GM19099 (cell line): Measurements from ENCODE around the gene LEPROT.

Experiments
- POLR2A ChIP-seq: IDR thresholded peaks from 3 replicates; pipeline ENCODE4 v1.6.1; 2011; ENCODE audit warnings: low read depth; ENCODE audit not compliant: insufficient read length; ENCODE audit errors: extremely low read depth

The LEPROT gene

GRCh38 chr1:65401612-65402011 lies 18.9 kb upstream of the LEPROT start:
- TF ChIP-seq POLR2A: no peak

DNA sequence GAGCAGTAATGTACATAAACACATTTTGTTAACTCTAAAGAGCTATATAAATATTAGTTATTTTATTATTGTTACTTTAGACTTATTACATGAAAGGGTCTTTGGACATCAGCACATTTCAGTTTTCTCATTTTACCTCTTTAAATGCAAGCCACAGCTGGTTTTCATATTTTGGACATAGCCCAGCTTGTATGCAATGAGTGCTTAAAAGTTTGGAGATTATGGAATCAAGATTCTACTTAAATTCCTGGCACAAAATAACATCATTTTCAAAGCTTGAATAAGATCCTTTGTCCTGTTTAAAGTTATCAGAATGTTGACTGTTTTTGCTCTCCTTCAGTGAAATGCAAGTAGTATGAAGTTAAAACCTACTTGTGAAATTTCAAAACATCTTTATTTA lies 15.5 kb upstream of the LEPROT start:
- no peak for TF ChIP-seq POLR2A

GRCh38 chr1:65407877-65408276 lies 12.6 kb upstream of the LEPROT start:
- no peak for TF ChIP-seq POLR2A

DNA sequence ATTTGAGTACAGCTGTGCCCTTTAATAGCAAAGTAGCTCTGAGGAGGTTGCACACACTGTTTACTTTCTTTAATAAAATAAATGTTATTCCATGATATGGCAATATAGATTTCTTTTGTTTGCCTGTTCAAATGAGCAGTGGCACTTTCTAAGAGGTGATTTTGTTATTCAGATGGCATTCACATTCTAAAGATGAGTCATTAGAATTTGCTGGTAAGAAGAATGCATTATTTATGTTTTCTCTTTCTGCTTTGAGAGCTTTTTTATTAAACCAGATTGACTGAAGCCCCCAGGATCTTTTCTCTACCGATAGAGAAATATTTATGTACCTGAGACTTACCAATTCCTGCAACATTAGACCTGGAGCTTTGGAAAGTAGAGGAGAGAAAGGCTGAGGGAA lies 11.2 kb upstream of the LEPROT start:
- no peak for TF ChIP-seq POLR2A

GRCh38 chr1:65409816-65410326 lies 10.6 kb upstream of the LEPROT start:
- no peak for TF ChIP-seq POLR2A

DNA sequence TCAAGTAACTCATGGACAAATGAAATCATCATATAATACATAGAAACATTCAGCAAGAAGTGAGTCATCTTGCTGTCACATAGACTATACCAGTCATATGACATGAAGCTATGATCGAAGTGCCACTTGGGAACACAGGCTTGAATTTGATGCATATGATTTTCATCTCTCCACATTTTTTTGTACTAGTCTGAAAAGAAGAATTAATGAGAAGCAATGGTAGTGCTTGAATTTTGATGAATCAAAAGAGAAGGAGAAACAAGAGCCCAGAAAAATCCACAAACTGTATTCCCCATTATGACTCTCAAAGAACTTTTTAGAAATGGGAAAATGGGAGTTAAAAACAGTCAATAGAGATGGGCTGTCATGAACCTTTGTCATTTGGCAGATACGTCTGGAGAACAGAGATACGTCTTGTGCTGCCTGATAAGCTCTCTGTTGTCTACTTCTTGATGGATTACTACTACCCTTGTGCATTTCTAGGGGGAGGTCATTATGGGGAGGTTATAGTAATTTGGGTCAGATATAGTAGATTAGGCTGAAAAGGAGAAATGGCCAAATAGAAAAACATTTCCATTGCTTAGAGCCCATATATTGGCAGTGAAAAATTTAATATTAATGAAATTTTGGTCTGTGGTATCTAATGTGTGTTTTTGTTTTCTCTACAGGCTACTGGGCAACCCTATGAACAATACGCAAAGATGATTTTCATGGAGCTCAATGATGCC lies 8.0 kb upstream of the LEPROT start:
- no peak for TF ChIP-seq POLR2A

GRCh38 chr1:65412984-65413375 lies 7.5 kb upstream of the LEPROT start:
- no peak for TF ChIP-seq POLR2A

- TF ChIP-seq POLR2A: no peak
Measured at GRCh38 chr1:65414538-65414937, 5.9 kb upstream of the LEPROT start.

GRCh38 chr1:65416767-65417166 lies 3.7 kb upstream of the LEPROT start:
- TF ChIP-seq POLR2A: no peak

GRCh38 chr1:65417729-65418128 lies 2.7 kb upstream of the LEPROT start:
- TF ChIP-seq POLR2A: no peak

DNA sequence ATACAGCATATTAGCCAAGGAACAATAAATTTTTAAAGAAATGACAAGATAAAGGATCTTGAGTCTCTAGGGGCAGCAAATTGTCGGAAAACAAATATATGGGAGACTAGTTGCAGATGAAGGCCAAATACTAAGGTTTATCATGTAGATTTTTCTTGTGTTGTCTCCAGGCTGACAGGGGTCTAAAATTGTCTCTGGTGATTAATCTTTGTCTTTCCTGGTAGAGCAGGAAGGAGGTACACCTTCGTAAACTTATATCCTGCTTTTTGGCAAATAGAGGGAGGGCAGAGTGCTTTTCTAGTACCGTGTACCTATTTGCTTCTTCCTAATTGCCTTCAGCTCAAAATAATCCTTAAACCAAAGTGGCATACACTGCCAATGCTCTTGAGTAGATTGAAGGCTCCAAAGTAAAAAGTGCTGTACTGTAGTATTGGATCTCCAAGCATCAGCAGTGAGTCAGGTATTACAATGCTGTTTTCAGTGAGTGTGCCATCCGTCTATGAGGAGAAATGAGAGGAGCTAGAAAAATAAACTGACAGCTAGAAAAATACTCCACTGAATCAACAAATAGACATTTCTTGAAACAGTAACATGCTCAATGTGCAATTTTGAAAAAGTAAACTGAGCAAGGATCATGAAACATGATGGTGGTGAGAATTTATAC lies 1.8 kb upstream of the LEPROT start:
- no peak for TF ChIP-seq POLR2A

DNA sequence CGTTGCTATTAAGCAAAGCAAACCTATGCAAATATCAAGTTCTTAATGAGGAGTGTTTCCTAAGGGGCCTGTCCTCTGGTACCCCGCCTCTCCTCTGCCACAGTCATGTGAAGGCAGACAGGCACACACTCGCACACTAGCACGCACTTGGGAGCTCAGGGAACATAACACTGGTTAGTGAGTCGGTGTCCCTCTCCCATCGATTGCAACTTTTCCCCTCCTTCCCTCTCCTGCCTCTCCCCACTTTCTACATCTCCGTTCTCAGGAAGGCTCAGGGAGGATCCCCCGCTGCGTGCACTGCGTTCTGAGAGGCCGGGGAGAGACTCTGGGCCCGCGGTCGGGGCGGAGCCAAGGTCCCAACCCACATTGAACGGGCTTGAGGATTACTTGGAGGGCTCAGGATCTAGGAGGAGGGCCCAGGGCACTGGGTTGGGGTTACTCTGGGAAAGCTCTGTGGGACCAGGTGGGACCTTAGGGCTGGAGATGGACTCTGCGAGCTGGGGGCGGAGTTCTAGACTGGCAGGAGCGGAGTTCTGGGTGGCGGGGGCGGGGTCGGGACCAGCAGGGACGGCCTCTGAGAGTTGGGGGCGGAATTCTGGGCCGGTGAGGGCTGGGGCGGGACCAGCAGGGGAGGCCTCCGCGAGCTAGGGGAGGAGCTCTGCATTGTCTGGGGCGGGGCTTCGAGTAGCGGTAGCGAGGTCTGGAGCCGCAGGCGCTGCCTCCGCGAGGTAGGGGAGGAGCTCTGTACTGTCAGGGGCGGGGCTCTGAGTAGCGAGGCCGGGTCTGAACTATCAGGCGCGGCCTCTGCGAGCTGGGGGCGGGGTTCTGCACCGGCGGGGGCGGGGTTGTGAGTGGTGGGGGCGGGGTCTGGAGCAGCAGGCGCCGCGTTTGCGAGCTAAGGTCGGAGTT lies 533 bp upstream of the LEPROT start:
- peak; percentile 59 for TF ChIP-seq POLR2A

- TF ChIP-seq POLR2A: no peak
Measured at GRCh38 chr1:65421351-65422025, 1.0 kb downstream of the LEPROT start.

DNA sequence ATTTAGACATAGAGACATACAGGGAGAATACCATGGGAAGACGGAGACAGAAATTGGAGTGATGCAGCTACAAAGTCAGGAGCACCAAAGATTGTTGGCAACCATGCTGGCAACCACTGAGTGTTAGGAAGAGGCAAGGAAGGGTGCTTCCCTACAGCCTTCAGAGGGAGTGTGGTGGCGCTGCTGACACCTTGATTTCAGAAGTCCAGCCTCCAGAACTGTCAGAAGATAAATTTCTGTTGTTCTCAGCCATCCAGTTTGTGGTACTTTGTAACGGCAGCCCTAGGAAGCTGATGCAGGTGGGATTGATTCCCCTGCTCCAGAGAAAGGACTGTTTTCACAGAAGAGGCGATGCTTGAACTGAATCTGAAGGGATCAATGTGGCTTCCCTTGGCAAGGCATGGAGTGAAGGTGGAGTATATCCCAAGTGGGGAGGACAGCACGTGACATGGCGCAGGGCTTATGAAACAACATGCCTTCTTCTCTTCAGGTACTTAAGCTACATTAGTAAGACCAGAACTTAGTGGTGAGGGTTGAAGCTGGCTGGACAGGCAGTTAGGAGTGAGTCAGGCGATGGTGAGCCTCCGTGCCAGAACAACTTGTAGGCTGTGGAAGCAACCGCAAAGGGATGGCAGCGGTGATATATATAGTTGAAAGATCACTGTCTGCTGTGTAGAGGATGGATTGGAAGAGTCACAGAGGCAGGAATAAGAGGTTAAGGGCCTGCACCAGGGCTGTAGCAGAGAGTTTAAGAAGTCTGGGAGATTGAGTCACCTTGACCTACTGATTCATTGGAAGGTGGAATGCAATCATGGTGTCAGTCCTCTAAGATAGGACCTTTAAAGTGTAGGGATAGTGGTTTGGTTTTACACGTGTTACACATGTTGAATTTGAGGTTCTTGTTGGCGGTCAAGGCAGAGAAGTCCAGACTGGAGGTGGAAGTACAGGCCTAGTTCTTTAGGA lies 2.1 kb downstream of the LEPROT start:
- TF ChIP-seq POLR2A: no peak
